GM12872 (cell line): ENCODE measurements around the gene CACNA1C.
A peak's percentile ranks its signal among the peaks of the same experiment; 100 is the strongest.

ENCODE experiments used
- TF ChIP-seq, protein P1 (sequence below): IDR thresholded peaks from 3 replicates; pipeline ENCODE4 v1.5.1; 2011; ENCODE audit warnings: low read depth, mild to moderate bottlenecking, low read length, moderate library complexity; ENCODE audit not compliant: insufficient read depth

Gene CACNA1C

DNA sequence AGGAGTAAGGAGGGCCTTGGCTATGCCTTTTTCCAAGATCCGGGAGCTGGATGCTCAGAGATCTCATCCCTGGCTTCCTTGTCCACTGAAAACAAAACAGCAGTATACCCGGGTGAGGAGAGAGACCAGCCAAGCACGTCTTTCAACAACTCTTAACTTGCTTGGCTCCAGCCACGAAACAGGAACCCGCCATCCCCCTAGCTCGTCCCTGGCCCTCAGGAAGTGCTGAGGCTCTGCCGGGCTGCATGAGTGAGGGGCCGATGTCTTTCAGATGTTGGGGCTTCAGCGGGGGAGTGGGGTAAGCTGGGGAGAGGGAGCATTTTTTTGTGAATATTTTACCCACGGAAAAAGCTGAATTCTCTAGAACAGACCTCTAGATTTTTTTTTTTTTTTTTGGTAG, 231.1 kb downstream of the CACNA1C start:
- TF ChIP-seq, protein P1, sequence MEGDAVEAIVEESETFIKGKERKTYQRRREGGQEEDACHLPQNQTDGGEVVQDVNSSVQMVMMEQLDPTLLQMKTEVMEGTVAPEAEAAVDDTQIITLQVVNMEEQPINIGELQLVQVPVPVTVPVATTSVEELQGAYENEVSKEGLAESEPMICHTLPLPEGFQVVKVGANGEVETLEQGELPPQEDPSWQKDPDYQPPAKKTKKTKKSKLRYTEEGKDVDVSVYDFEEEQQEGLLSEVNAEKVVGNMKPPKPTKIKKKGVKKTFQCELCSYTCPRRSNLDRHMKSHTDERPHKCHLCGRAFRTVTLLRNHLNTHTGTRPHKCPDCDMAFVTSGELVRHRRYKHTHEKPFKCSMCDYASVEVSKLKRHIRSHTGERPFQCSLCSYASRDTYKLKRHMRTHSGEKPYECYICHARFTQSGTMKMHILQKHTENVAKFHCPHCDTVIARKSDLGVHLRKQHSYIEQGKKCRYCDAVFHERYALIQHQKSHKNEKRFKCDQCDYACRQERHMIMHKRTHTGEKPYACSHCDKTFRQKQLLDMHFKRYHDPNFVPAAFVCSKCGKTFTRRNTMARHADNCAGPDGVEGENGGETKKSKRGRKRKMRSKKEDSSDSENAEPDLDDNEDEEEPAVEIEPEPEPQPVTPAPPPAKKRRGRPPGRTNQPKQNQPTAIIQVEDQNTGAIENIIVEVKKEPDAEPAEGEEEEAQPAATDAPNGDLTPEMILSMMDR, result no peak

DNA sequence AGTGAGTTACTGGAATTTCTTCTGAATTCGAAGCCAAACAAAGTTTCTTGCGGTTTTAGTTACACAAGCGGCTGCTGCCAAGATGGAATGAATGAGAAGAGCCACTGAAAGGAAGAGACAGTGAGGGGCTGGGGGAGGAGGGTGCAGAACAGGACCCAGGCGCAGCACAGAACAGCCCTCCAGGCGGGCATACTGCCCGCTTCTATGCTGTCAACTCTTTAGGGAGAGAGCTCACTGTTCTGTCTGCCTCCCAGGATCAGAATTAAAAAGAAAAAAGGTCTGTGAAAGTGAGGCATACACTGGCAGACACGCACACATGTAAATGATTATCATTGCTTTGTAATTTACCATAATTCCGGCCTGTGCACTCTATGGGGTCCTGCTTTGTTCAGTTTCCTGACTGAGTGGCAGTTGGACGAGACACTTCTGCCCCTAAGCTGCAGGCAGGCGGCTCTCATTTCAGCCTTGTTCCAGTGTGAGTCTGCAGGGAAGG, 231.6 kb downstream of the CACNA1C start:
- TF ChIP-seq, protein P1, result no peak

DNA sequence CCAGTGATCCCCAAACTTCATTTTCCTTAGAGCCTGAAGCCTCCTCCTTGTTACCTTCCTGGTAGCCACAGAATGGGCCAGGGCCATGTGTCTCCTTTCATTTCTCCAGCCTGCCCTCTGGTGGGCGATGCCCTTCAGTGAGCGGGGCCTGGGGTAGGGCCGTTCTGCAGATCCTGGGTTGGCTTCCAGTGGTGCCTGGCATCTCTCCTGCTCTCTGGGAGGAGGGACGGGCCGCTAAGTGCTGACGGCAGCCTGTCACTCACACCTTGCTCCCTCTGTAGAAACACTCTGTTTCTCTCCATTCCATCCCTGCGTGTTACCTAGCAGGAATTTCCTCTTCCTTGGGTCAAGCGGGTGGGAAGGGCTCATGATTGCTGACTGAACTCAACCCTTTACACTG, 232.1 kb downstream of the CACNA1C start:
- TF ChIP-seq, protein P1, result peak; percentile 74

DNA sequence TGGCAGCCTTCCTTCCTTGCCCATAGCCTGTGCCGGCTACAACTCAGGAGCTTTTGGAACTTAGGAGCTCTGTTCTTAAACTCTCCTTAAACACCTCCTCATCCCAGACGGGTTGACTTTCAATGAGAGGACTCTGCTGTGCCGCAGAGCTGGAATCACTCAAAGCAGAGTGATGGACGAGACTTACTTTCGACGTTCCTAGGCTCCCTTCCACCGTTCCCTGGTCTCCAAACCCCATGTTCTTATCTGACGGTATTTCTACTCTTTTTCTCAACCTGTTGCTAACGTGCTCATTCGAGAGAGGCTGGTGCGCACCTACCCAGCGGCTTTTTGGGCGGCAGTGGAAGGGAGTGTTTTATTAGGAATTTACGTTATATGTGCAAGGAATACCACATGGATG, 232.7 kb downstream of the CACNA1C start:
- TF ChIP-seq, protein P1, result no peak

DNA sequence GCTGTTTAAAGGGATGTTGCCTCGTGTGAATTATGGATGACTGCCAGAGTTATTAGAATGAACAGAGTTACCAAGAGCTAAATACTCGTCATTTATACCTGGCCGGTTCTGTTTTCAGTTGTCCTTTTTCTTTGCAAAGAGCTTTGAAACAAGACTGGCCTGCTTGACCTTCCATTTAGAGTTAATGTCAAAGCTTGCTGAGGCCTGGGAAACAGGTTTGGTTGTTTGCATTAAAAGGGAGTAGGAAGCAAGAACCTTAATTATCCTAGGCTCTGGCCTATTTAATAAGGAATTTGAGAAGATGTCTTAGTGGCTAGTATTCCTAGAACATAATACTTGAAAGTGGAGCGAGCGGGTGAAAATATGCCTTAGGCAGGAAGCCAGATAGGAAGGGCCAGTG, 233.3 kb downstream of the CACNA1C start:
- TF ChIP-seq, protein P1, result no peak

DNA sequence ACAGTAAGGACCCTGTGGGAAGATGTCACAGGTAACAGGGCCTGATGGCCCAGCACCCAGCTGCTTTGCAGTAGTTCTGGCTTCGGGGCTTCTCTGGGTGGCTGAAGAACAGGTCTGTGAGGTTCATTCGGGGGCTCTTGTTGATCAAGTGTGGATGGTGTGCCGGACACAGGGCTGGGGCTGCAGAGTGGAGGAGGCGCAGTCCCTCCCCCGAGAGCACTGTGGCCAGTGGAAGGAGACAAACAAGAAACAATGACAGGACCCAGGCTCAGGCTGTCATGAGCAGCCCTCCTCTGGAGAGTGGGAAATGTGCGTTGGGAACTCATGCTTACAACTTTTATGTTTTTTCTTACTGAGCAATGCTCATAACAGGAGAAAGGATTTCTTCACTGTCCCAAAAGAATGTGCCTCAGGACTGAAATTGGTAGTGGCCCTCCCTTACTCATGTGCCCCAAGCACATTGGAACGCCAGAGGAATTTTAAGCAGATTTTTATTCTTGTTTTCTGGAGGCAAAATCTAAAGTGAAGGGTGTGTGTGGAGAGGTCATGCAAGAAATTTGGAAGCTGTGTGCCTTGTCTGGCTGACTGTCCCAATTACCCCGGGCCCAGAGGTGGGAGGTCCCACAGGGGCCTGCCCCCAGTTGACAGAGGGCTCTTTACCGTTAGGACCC, 233.8 kb downstream of the CACNA1C start:
- TF ChIP-seq, protein P1, result no peak

DNA sequence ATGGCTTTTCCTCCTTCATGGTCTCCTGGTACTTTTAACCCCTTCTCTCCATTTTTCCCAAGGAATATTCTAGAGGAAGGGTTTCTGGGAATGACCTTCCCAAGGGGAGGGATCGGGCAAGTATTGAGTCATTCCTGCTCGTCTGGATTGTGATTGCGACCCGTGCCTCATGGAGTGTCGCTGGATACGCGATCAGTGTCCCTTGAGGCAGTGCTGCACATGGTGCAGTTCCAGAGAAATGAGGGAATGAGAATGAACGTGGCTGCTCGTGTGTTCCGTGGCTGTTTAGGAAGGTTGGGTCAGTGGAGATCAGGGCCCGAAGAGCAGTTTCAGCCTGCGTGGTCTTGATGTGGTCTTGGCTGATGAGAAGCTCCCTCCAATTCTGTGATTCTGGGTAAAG, 234.4 kb downstream of the CACNA1C start:
- TF ChIP-seq, protein P1, result no peak
